ENCODE results near the gene NR4A2.

NR4A2 gene

DNA sequence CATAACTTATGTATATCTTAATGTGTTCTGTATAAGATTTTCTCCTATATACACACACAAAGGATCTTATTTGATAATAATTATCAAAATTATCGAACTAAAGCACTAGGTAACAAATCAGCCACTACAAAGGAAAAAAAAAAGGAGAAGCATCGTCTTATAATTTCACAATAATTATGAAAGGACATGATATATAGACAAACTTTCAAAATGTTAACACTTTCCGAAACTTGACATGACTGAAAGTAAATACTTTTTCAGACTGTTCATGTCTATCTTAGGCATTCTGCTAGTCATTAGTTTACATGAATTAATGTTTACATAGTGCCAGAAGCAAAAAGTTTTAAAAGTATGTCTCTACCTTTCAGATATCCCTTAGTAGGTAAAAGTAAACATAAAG, 7.3 kb upstream of the NR4A2 start:
- no peak for DNase-seq

DNA sequence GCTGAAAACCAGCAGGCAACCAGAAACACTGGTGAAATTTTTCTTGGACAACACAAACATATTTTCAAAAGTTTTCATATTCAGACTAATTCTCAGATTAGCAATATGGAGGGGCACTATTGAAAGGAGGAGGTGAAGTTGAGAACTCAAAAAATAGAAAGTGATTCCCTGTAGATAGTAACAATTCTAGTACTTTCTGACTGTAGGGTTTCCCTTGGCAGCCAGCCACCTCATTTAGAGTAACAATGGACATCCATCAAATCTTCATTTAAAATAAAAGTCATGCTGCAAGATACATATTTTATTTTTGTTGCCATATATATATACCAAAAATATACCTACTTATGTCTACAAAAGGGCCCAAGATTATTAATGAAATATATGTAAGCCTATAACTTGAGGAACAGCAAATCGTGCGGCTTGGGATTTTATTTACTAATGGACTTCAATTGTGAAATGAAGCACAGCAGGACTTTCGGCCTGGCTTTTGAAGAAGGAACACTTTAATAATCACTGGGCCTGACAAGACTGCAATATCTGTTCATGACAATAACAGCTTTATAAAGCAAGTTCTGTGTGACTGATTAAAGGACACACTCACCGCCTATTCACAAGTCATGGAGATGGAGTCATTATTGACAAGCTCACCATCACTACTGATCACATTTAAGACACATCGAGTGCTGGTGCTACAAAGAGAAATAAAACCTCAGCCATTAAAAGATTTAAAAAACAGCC, 6.8 kb upstream of the NR4A2 start:
- DNase-seq: no peak

DNA sequence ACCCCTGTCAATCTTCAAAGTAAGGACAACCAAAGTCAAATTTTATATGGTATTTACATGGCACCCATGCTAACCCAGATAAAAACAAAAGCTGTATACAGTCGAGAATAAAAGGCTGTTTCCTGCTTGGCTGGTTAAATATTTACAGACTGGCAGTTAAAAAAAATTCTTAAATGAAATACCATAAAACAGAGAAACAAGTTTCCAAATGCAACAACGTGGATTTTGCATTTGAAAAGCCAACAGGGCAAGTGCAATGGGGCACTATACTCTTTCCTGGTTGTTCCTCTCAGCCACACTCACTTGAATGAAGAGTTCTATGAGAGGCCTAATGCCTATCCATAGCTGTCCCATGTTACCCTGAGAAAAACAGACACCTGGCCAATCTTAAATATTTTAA, 6.1 kb upstream of the NR4A2 start:
- DNase-seq: no peak

- DNase-seq: peak; percentile 75
Measured at GRCh38 chr2:156334496-156335478, 2.3 kb upstream of the NR4A2 start.

GRCh38 chr2:156333951-156334495, 1.5 kb upstream of the NR4A2 start:
- peak; percentile 40 for DNase-seq

GRCh38 chr2:156333274-156333950, 891 bp upstream of the NR4A2 start:
- DNase-seq: no peak

DNA sequence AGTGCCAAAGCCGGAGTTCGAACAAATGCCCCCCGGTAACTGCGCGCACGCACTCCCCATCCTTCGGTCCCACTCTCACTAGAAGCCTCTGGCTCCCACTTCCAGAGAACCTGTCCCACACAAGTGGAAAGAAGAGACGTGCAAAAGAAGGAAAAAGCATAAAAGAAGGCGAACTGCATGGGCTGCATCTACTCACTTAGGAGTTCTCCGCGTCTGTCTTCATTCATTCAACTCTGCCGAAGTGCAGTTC, 312 bp downstream of the NR4A2 start:
- DNase-seq: no peak

DNA sequence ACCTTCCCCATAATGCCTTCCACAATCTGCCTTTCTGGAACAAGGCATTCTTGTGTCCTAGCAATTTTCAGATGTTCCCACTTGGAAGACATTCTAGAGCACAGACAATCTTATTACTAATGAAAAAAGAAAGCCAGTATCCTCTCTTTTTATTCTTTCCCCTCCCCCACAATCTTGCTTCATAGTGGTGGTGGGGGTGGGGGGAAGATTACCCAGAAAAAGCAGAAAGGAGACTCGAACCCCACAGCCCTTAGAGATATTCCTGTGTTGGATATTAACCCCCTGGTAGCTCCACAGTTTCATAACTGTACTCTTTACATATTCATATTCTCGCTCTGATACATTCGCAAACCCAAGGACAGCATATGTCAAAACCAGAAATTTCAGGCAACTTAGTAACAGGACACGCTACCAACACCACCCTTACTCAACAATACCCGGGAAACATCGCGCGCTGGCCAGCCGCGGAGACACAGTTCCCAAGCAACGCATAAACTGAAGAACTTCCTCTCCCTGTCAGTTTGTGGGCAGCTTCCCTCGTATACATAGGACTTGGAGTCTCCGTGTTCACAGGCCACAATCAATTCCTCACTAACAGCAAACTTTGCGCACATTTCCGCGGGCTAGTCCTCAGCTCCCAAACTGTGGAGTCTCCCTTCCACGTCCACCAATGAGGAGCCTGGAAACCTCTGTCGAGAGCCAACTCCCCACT, 793 bp downstream of the NR4A2 start:
- DNase-seq: no peak

- no peak for DNase-seq
Measured at GRCh38 chr2:156329927-156330726, 2.4 kb downstream of the NR4A2 start.

DNA sequence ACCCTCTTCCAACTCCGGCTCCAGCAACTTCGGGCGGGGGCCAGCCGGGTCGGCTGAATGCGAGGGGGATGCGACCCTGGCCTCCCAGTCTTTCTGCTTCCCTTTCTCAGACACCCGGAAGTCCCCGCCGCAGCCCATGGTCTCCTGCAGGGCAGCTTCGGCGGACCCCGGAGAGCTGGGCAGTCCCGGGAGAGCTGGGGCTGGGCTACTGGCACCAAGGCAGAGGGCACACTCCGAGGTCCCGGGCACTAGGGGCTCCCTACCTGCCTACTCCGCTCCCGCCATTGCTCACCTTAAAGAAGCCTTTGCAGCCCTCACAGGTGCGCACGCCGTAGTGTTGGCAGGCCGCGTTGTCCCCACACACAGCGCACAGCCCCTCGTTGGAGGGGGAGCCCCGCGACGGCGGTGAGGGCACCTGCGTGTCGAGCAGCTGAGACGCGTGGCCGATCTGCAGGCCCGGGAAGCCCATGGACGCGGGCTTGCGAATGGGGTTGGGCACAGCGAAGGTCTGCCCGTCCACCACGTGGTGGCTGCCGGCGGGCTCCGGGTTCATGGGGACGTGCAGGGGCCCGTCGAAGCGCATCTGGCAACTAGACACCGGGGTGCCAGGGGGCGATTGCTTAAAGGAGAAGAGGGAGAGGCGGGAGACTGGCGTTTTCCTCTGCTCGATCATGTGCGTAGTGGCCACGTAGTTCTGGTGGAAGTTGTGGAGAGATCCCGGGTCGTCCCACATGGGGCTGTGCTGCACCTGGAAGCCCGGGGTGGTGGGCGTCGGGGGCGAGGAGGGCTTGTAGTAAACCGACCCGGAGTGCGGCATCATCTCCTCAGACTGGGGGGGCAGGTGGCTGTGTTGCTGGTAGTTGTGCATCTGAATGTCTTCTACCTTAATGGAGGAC, 3.2 kb downstream of the NR4A2 start:
- DNase-seq: no peak

GRCh38 chr2:156327835-156328695, 4.5 kb downstream of the NR4A2 start:
- no peak for DNase-seq

- no peak for DNase-seq
Measured at GRCh38 chr2:156326526-156327095, 5.9 kb downstream of the NR4A2 start.

DNA sequence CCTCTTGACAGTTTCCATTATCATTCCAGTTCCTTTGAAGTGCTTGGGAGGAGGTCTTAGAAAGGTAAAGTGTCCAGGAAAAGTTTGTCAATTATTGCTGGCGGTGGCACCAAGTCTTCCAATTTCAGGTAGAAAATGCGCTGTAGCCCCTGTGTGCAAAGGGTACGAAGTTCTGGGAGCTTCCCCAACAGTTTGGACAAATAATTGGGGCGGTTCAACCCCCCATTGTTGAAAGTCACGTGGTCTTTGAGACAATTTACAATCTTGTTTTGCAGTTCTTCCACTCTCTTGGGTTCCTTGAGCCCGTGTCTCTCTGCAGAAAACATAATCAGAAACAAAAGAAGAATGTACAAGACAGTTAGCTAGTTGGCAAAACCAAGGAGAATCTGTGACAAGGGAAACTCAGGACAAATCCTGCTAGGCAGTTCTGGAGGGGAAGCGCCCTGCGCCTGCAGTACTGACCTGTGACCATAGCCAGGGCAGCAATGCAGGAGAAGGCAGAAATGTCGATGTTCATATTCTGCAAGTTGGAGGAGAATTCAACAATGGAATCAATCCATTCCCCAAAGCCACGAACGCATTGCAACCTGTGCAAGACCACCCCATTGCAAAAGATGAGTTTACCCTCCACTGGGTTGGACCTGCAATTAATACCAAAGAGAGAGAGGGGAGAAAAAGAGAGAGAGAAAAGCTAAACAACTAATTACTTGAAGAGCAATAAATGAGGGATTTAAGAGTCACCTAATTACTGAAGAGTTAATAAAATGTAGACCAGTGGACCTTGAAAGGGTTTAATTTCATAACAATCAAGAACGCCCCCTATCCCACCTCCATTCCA, 6.6 kb downstream of the NR4A2 start:
- DNase-seq: no peak

- DNase-seq: no peak
Measured at GRCh38 chr2:156323754-156324153, 8.8 kb downstream of the NR4A2 start.

- DNase-seq: no peak
Measured at GRCh38 chr2:156322686-156323231, 9.8 kb downstream of the NR4A2 start.

GRCh38 chr2:156322051-156322685, 10.4 kb downstream of the NR4A2 start:
- DNase-seq: no peak

- DNase-seq: no peak
Measured at GRCh38 chr2:156321243-156321904, 11.1 kb downstream of the NR4A2 start.

Measured in activated effector memory CD4-positive, alpha-beta T cell treated with Interleukin-2 at 50 U/mL for 16 hours (primary cell).